ENCODE data around the gene ZNF462. TPM values are rescaled to one million over a fixed set of nuclear protein-coding genes. Genes with fewer than 3 reads are reported as not detected.

ZNF462 gene
- total and polyA plus RNA-seq, 2 of the 4 experiments (the other 2 are of a cell fraction), result 6.1 to 18.8 TPM

DNA sequence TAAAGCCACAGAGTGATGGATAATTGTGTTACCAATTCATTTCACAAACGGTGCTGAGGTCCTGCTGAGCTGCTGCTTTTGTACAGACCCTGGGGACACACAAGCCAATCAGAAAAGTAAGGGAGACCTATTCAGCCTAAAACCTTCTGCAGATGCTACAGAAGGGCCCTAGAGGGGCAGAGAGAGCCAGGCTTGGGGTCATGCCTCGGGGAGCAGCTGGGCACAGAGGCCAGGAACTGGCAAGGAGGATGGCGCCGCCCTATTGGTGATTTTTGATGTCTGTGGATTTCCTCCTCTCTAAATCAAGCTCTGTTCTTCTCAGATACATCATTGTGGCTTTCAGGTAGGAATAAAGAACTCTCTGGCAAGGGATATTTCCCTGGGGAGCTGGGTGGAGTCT lies 181.9 kb downstream of the ZNF462 start:
- TF ChIP-seq, protein P1, sequence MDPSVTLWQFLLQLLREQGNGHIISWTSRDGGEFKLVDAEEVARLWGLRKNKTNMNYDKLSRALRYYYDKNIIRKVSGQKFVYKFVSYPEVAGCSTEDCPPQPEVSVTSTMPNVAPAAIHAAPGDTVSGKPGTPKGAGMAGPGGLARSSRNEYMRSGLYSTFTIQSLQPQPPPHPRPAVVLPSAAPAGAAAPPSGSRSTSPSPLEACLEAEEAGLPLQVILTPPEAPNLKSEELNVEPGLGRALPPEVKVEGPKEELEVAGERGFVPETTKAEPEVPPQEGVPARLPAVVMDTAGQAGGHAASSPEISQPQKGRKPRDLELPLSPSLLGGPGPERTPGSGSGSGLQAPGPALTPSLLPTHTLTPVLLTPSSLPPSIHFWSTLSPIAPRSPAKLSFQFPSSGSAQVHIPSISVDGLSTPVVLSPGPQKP (IDR thresholded peaks at IDR 0.05; ENCODE audit: borderline replicate concordance, low read depth, low read length), result no peak
- TF ChIP-seq RCOR1 (IDR thresholded peaks at IDR 0.05; ENCODE audit: insufficient replicate concordance, low read length), result no peak
- 33% methylated on average over 1 of the region's 4 CpGs; no CpG with 5 or more reads in 1 of the 2 experiments for WGBS, 2 experiments (ENCODE audit: extremely low coverage in 2 of 2, insufficient read length in 1 of 2)
- in situ Hi-C loops (cut with MboI; ENCODE audit: low sequenced_read_pairs), result no loop called here
- Histone ChIP-seq H4K5ac (ENCODE audit: low read depth, low read length) (no peak overlapping the region), H3K36me3 (ENCODE audit: control insufficient read depth, insufficient read depth, low read length) (no peaks in the 10 kb centered on the region), H3K9me1 (ENCODE audit: insufficient read depth, low read length) (no peaks in the 10 kb centered on the region), H4K91ac (ENCODE audit: insufficient read depth, low read depth, low read length) (no peak overlapping the region), H3K9ac (ENCODE audit: low read depth, low read length) (no peak overlapping the region), H3K9me3 (ENCODE audit: control insufficient read depth, insufficient read depth, low read length) (no peaks in the 10 kb centered on the region), H3K14ac (replicated peaks; ENCODE audit: low read depth, low read length) (no peak overlapping the region), H4K8ac (ENCODE audit: low read depth in 2 of 2, low read length in 2 of 2) (no peak overlapping the region), H2BK20ac (ENCODE audit: low read depth, low read length) (no peak overlapping the region), H2AK9ac (replicated peaks; ENCODE audit: low read depth, low read length, poor library complexity) (no peak overlapping the region), H2BK5ac (ENCODE audit: low read depth, low read length, poor library complexity, severe bottlenecking) (no peak overlapping the region), H3K4me2 (ENCODE audit: low read depth, low read length) (no peak overlapping the region), H3K4me1 (ENCODE audit: control insufficient read depth, insufficient read depth, low read length) (no peaks in the 10 kb centered on the region), H3K56ac (ENCODE audit: extremely low read depth, insufficient read depth, low read length) (no peak overlapping the region), H3K27me3 (ENCODE audit: control insufficient read depth, insufficient read depth, low read length) (peaks cover 23% of the 10 kb centered on the region), H3K4me3 (ENCODE audit: insufficient read depth, low read depth, low read length) (no peak overlapping the region), H3K79me1 (ENCODE audit: low read depth in 1 of 2, low read length in 2 of 2) (no peaks in the 10 kb centered on the region), H4K20me1 (ENCODE audit: insufficient read depth, low read length) (no peaks in the 10 kb centered on the region), H2AK5ac (ENCODE audit: low read depth, low read length) (no peak overlapping the region), H2BK15ac (ENCODE audit: low read depth, low read length) (no peak overlapping the region), H2BK120ac (ENCODE audit: low read depth, low read length) (no peak overlapping the region), H3K18ac (ENCODE audit: low read depth, low read length) (no peak overlapping the region), H3K4ac (ENCODE audit: low read depth, low read length) (no peak overlapping the region), H2AFZ (replicated peaks; ENCODE audit: low read length, poor library complexity) (no peak overlapping the region), H3K23ac (ENCODE audit: low read depth, low read length) (no peak overlapping the region), H3K27ac (ENCODE audit: insufficient read depth, low read length) (no peak overlapping the region)
- POLR2A ChIA-PET (ENCODE audit: unreplicated experiment), result no interaction called here
- CTCF ChIA-PET, result interaction anchor here (1.2 kb wide), 1 partner anchor 10 kb away, joined by 3 read pairs; no protein-coding TSS in a partner anchor
- dilution Hi-C loops (cut with HindIII; ENCODE audit: low sequenced_read_pairs, unreplicated experiment), result no loop called here
- intact Hi-C loops (cut with micrococcal nuclease), result no loop called here
- no TSS peak for BruUV-seq (replicated peaks)
- DNase-seq (no peak), ATAC-seq (ENCODE audit: low read depth) (no peak)
